Neural cell (in vitro differentiated cells): ENCODE results near the gene KSR2. TPM values are rescaled to one million over a fixed set of nuclear protein-coding genes. Genes with fewer than 3 reads are reported as not detected.

Experiments
- H2AFZ ChIP-seq: fragments of 200-600, 300-800 bp; sonication (generic), shearing (Covaris generic); 2 replicates; pipeline ENCODE4 v1.6.0; 2014; ENCODE audit warnings: low read depth, mild to moderate bottlenecking, antibody characterized with exemption, low read length, moderate library complexity
- H3F3A ChIP-seq: fragments of 200-600 bp; shearing (Covaris generic); 2 replicates; pipeline ENCODE4 v1.6.1; 2016; ENCODE audit warnings: mild to moderate bottlenecking, moderate library complexity, mixed read lengths, antibody characterized with exemption, low read length; ENCODE audit not compliant: insufficient read depth, poor library complexity, severe bottlenecking
- H3K27ac ChIP-seq: fragments of 200-600, 300-800 bp; sonication (generic), shearing (Covaris generic); 2 replicates; pipeline ENCODE4 v1.5.1; 2014; ENCODE audit warnings: mild to moderate bottlenecking, low read length, moderate library complexity
- H3K27me3 ChIP-seq: fragments of 300-800, 200-600 bp; sonication (generic), shearing (Covaris generic); 2 replicates; pipeline ENCODE4 v1.6.0; 2014; ENCODE audit warnings: mild to moderate bottlenecking, low read depth, low read length, moderate library complexity; ENCODE audit not compliant: insufficient read depth
- H3K36me3 ChIP-seq: fragments of 300-800, 200-600 bp; sonication (generic), shearing (Covaris generic); 2 replicates; pipeline ENCODE4 v1.5.1; 2014; ENCODE audit warnings: mild to moderate bottlenecking, antibody characterized with exemption, low read length, moderate library complexity; ENCODE audit not compliant: insufficient read depth
- H3K4me2 ChIP-seq: fragments of 300-800, 200-600 bp; sonication (generic), shearing (Covaris generic); 2 replicates; pipeline ENCODE4 v1.6.0; 2014; ENCODE audit warnings: mild to moderate bottlenecking, low read length
- H3K4me3 ChIP-seq: fragments of 300-800, 200-600 bp; sonication (generic), shearing (Covaris generic); 2 replicates; pipeline ENCODE4 v1.5.1; 2014; ENCODE audit warnings: mild to moderate bottlenecking, low read length, moderate library complexity
- H3K79me2 ChIP-seq: fragments of 200-600 bp; shearing (Covaris generic); replicated peaks from 2 replicates; pipeline ENCODE4 v1.6.0; 2014; ENCODE audit warnings: mild to moderate bottlenecking, low read length, moderate library complexity; ENCODE audit not compliant: insufficient read depth
- H3K9ac ChIP-seq: fragments of 300-800, 200-600 bp; sonication (generic), shearing (Covaris generic); 2 replicates; pipeline ENCODE4 v1.6.1; 2016; ENCODE audit warnings: mild to moderate bottlenecking, low read length, mixed read lengths
- H3K9me2 ChIP-seq: fragments of 200-600 bp; shearing (Covaris generic); 2 replicates; pipeline ENCODE4 v1.6.1; 2016; ENCODE audit warnings: mild to moderate bottlenecking, low read length, mixed read lengths; ENCODE audit not compliant: insufficient read depth
- H3K9me3 ChIP-seq: fragments of 200-600, 300-800 bp; sonication (generic), shearing (Covaris generic); 2 replicates; pipeline ENCODE4 v1.6.1; 2016; ENCODE audit warnings: mild to moderate bottlenecking, mixed run types, low read length, moderate library complexity, mixed read lengths
- H4K20me1 ChIP-seq: fragments of 200-600 bp; shearing (Covaris generic); 2 replicates; pipeline ENCODE4 v1.6.1; 2016; ENCODE audit warnings: mild to moderate bottlenecking, mixed run types; ENCODE audit not compliant: insufficient read depth
- CTCF ChIP-seq: fragments of 450-650 bp; IDR thresholded peaks from 2 replicates; pipeline ENCODE4 v1.5.1; 2014; ENCODE audit warnings: antibody characterized with exemption, mild to moderate bottlenecking, moderate library complexity; ENCODE audit not compliant: poor library complexity, severe bottlenecking
- EP300 ChIP-seq: fragments of 450-650 bp; conservative IDR thresholded peaks from 2 replicates; pipeline ENCODE4 v1.6.1; 2014; ENCODE audit warnings: antibody characterized with exemption, mild to moderate bottlenecking, moderate library complexity; ENCODE audit not compliant: poor library complexity, severe bottlenecking
- EZH2 ChIP-seq: fragments of 200-600, 300-800 bp; shearing (Covaris generic), sonication (generic); IDR thresholded peaks from 2 replicates; pipeline ENCODE4 v1.6.1; 2014; ENCODE audit warnings: antibody characterized with exemption, low read length, borderline replicate concordance, mild to moderate bottlenecking; ENCODE audit not compliant: insufficient read depth, poor library complexity, severe bottlenecking
- MXI1 ChIP-seq: fragments of 450-650 bp; conservative IDR thresholded peaks from 2 replicates; pipeline ENCODE4 v1.6.1; 2014; ENCODE audit warnings: antibody characterized with exemption, mild to moderate bottlenecking; ENCODE audit not compliant: poor library complexity, severe bottlenecking
- POLR2AphosphoS5 ChIP-seq: IDR thresholded peaks from 2 replicates; pipeline ENCODE4 v1.6.1; 2012
- RAD21 ChIP-seq: fragments of 450-650 bp; conservative IDR thresholded peaks from 2 replicates; pipeline ENCODE4 v1.6.1; 2014; ENCODE audit warnings: antibody characterized with exemption, mild to moderate bottlenecking, moderate library complexity
- REST ChIP-seq: IDR thresholded peaks from 2 replicates; pipeline ENCODE4 v1.6.1; 2012; ENCODE audit warnings: borderline replicate concordance
- SMC3 ChIP-seq: fragments of 450-650 bp; conservative IDR thresholded peaks from 2 replicates; pipeline ENCODE4 v1.6.1; 2014; ENCODE audit warnings: antibody characterized with exemption, mild to moderate bottlenecking, moderate library complexity; ENCODE audit not compliant: poor library complexity
- TAF1 ChIP-seq: IDR thresholded peaks from 2 replicates; pipeline ENCODE4 v1.6.1; 2012; ENCODE audit warnings: low read depth
- polyA plus RNA-seq: library from polyadenylated mRNA; depleted of rRNA; stranded (reverse); fragments of >200 nt; gene quantifications from 2 replicates; pipeline ENCODE4 v1.2.3, GENCODE V29; 2014

The KSR2 gene
- polyA plus RNA-seq, 1 donor from 2014 or later = 3.0 TPM

GRCh38 chr12:117790948-117791347 is 177.8 kb downstream of the KSR2 start:
- no peak overlapping the region for H3K27ac ChIP-seq
- H3K9me3 ChIP-seq = no peaks in the 10 kb centered on the region
- no peak overlapping the region for H3K4me2 ChIP-seq
- H3F3A ChIP-seq = no peaks in the 10 kb centered on the region
- H2AFZ ChIP-seq = no peak overlapping the region
- H3K9ac ChIP-seq = no peak overlapping the region
- no peaks in the 10 kb centered on the region for H3K79me2 ChIP-seq
- no peak overlapping the region for H3K4me3 ChIP-seq
- H4K20me1 ChIP-seq = no peaks in the 10 kb centered on the region
- TF ChIP-seq EP300 = no peak
- no peak for TF ChIP-seq REST
- TF ChIP-seq TAF1 = no peak
- no peak for TF ChIP-seq RAD21
- TF ChIP-seq MXI1 = no peak
- TF ChIP-seq SMC3 = no peak
- no peak for TF ChIP-seq CTCF
- TF ChIP-seq EZH2 = no peak
- TF ChIP-seq POLR2AphosphoS5 = no peak
- H3K36me3 ChIP-seq = no peaks in the 10 kb centered on the region
- no peaks in the 10 kb centered on the region for H3K27me3 ChIP-seq
- H3K9me2 ChIP-seq = no peaks in the 10 kb centered on the region

- Histone ChIP-seq H3K9me2 (no peaks in the 10 kb centered on the region), H4K20me1 (no peaks in the 10 kb centered on the region), H3K27ac (no peak overlapping the region), H3K36me3 (no peaks in the 10 kb centered on the region), H3K79me2 (no peaks in the 10 kb centered on the region), H2AFZ (no peak overlapping the region), H3K9me3 (no peaks in the 10 kb centered on the region), H3K4me2 (no peak overlapping the region), H3K4me3 (no peak overlapping the region), H3K27me3 (no peaks in the 10 kb centered on the region), H3K9ac (no peak overlapping the region), H3F3A (no peaks in the 10 kb centered on the region)
- TF ChIP-seq CTCF (no peak), EZH2 (no peak), RAD21 (no peak), EP300 (no peak), TAF1 (no peak), REST (no peak), MXI1 (no peak), POLR2AphosphoS5 (no peak), SMC3 (no peak)
These were observed 178.6 kb downstream of the KSR2 start for GRCh38 chr12:117790198-117790597.
